Vagina (tissue), 2 donors: ENCODE results near the gene TCF25.

Experiments
- POLR2A ChIP-seq, 2 donors: fragments of 450-650 bp; IDR thresholded peaks; one replicate each; pipeline ENCODE4 v1.6.1; 2017; ENCODE audit warnings: antibody characterized with exemption in 2 of 2, mild to moderate bottlenecking in 2 of 2, moderate library complexity in 2 of 2
- POLR2AphosphoS5 ChIP-seq, 2 donors: sonication (generic); formaldehyde crosslinking; IDR thresholded peaks; one replicate each; pipeline ENCODE4 v1.9.0; 2017; ENCODE audit warnings: antibody characterized with exemption in 2 of 2, mild to moderate bottlenecking in 2 of 2, low read depth in 1 of 2; ENCODE audit not compliant: insufficient read depth in 1 of 2
- TF ChIP-seq, protein P1 (sequence below), 3 experiments: fragments of 450-650 bp in 2 of 3; fragments of 200-600 bp in 1 of 3; sonication (generic) in 1 of 3; IDR thresholded peaks; one replicate each; pipeline ENCODE4 v1.5.1; 2017 to 2019; ENCODE audit warnings: antibody characterized with exemption in 3 of 3, mild to moderate bottlenecking in 2 of 3, moderate library complexity in 2 of 3

GRCh38 chr16:89952049-89952448 is 78.7 kb downstream of the TCF25 start:
- TF ChIP-seq POLR2A (IDR thresholded peaks at IDR 0.05) (no peak), POLR2AphosphoS5 (IDR thresholded peaks at IDR 0.05; ENCODE audit: insufficient read depth in 1 of 2, low read depth in 1 of 2) (no peak)
- TF ChIP-seq, protein P1, sequence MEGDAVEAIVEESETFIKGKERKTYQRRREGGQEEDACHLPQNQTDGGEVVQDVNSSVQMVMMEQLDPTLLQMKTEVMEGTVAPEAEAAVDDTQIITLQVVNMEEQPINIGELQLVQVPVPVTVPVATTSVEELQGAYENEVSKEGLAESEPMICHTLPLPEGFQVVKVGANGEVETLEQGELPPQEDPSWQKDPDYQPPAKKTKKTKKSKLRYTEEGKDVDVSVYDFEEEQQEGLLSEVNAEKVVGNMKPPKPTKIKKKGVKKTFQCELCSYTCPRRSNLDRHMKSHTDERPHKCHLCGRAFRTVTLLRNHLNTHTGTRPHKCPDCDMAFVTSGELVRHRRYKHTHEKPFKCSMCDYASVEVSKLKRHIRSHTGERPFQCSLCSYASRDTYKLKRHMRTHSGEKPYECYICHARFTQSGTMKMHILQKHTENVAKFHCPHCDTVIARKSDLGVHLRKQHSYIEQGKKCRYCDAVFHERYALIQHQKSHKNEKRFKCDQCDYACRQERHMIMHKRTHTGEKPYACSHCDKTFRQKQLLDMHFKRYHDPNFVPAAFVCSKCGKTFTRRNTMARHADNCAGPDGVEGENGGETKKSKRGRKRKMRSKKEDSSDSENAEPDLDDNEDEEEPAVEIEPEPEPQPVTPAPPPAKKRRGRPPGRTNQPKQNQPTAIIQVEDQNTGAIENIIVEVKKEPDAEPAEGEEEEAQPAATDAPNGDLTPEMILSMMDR (IDR thresholded peaks at IDR 0.05): no peak
